ENCODE results near the gene GGACT.
"Not testable (repeated sequence)": the region's sequence is repeated elsewhere in the genome, so short reads cannot be mapped to it uniquely, and the experiment has no call there.

Gene GGACT

GRCh38 chr13:100588331-100589177 lies at the start of gene GGACT:
Gene GGACT (minus strand): TSS chr13:100588789. CDS start chr13:100532591, 56,198 bp downstream.
- peak; percentile 73 for DNase-seq (ENCODE audit: low spot score)

- no peak for DNase-seq (ENCODE audit: low spot score)
Measured at GRCh38 chr13:100637796-100638195, 49.2 kb upstream of the GGACT start.

- no peak for DNase-seq (ENCODE audit: low spot score)
Measured at GRCh38 chr13:100637380-100637779, 48.8 kb upstream of the GGACT start.

- no peak for DNase-seq (ENCODE audit: low spot score)
Measured at GRCh38 chr13:100636441-100636840, 47.9 kb upstream of the GGACT start.

- no peak for DNase-seq (ENCODE audit: low spot score)
Measured at GRCh38 chr13:100636004-100636403, 47.4 kb upstream of the GGACT start.

- DNase-seq (ENCODE audit: low spot score): no peak
Measured at GRCh38 chr13:100634696-100635095, 46.1 kb upstream of the GGACT start.

GRCh38 chr13:100633461-100633860 lies 44.9 kb upstream of the GGACT start:
- DNase-seq (ENCODE audit: low spot score): peak; percentile 27

- no peak for DNase-seq (ENCODE audit: low spot score)
Measured at GRCh38 chr13:100630555-100630954, 42.0 kb upstream of the GGACT start.

GRCh38 chr13:100627120-100627519 lies 38.5 kb upstream of the GGACT start:
- no peak for DNase-seq (ENCODE audit: low spot score)

GRCh38 chr13:100625447-100625846 lies 36.9 kb upstream of the GGACT start:
- no peak for DNase-seq (ENCODE audit: low spot score)

GRCh38 chr13:100620792-100621191 lies 32.2 kb upstream of the GGACT start:
- no peak for DNase-seq (ENCODE audit: low spot score)

- DNase-seq (ENCODE audit: low spot score): no peak
Measured at GRCh38 chr13:100619940-100620339, 31.4 kb upstream of the GGACT start.

- not testable (repeated sequence) for DNase-seq (ENCODE audit: low spot score)
Measured at GRCh38 chr13:100618897-100619296, 30.3 kb upstream of the GGACT start.

- no peak for DNase-seq (ENCODE audit: low spot score)
Measured at GRCh38 chr13:100613031-100613430, 24.4 kb upstream of the GGACT start.

- DNase-seq (ENCODE audit: low spot score): no peak
Measured at GRCh38 chr13:100611678-100612492, 23.3 kb upstream of the GGACT start.

- DNase-seq (ENCODE audit: low spot score): no peak
Measured at GRCh38 chr13:100610391-100611347, 22.1 kb upstream of the GGACT start.

GRCh38 chr13:100608906-100609305 lies 20.3 kb upstream of the GGACT start:
- no peak for DNase-seq (ENCODE audit: low spot score)

- DNase-seq (ENCODE audit: low spot score): no peak
Measured at GRCh38 chr13:100608489-100608888, 19.9 kb upstream of the GGACT start.

GRCh38 chr13:100604918-100605710 lies 16.5 kb upstream of the GGACT start:
- no peak for DNase-seq (ENCODE audit: low spot score)

- DNase-seq (ENCODE audit: low spot score): no peak
Measured at GRCh38 chr13:100602493-100603111, 14.0 kb upstream of the GGACT start.

- DNase-seq (ENCODE audit: low spot score): no peak
Measured at GRCh38 chr13:100601716-100602115, 13.1 kb upstream of the GGACT start.

Data from hepatic stellate cell (primary cell).